Ovary (tissue), 3 donors: Measurements from ENCODE around the gene THSD4.

Experiments
- CTCF ChIP-seq, 3 donors: fragments of 450-650 bp in 2 of 3; fragments of 200-600 bp in 1 of 3; IDR thresholded peaks; one replicate each; pipeline versions ENCODE4 v1.5.1 to v1.8.0; 2016 to 2022; ENCODE audit warnings: antibody characterized with exemption in 3 of 3, mild to moderate bottlenecking in 1 of 3
- POLR2A ChIP-seq: fragments of 450-650 bp; IDR thresholded peaks from one replicate; pipeline ENCODE4 v1.6.1; 2017; ENCODE audit warnings: antibody characterized with exemption, mild to moderate bottlenecking, moderate library complexity
- donor health status: DM: no; HTN: no; CAD: no.

DNA sequence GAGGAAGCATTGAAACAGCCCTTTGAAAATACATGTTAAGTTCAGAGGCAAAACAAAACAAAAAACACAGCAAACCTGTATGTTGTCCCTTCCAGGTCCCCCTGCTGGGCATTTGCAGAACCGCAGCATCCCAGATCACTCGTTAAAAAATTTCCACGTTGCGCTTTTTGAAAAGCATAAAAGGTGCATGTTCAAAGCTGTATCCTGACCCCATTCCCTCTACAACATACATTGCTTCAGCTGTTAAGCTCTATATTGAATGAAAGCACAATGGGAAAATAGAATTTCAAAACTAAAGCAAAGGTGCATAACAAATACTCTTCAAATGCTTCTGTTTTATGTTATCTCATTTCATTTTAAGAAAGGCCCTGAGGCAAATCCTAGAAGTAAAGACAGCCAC lies 328.3 kb downstream of the THSD4 start:
- TF ChIP-seq CTCF (IDR thresholded peaks at IDR 0.05) (peak; percentile 49 to 58 (median 54)), POLR2A (no peak)
